HG03097 (cell line): ENCODE measurements around the gene TRIM37.
A peak's percentile ranks its signal among the peaks of the same experiment; 100 is the strongest.

Source experiments
- ATAC-seq: cut with Tn5 transposase; IDR thresholded peaks from one replicate; pipeline ENCODE4 v1.9.1; 2021; ENCODE audit not compliant: unreplicated experiment, low FRiP score

Gene TRIM37

GRCh38 chr17:59049798-59050197 lies 56.9 kb downstream of the TRIM37 start:
- ATAC-seq: no peak

DNA sequence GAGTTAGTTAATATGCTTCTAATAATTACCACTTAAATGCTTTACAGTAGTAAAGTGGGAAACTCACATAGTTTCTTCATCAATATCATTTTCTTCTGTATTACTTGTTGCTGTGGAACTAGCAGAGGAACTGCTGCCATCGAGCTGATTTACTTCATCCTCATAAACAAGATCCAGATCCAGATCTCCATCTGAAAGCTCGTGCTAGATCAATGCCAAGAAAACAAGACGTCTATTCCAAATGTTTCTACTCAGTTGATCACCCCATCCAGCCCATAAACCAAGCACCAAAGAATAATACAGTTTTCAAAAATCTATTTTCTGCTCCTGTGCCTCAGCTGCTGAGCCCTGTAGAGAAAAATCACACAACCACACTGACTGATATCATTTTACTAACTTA lies 59.1 kb downstream of the TRIM37 start:
- no peak for ATAC-seq

- no peak for ATAC-seq
Observed at GRCh38 chr17:59046192-59046591, 60.5 kb downstream of the TRIM37 start.

GRCh38 chr17:59038734-59039133 lies 67.9 kb downstream of the TRIM37 start:
- no peak for ATAC-seq

GRCh38 chr17:59037960-59038359 lies 68.7 kb downstream of the TRIM37 start:
- ATAC-seq: no peak

DNA sequence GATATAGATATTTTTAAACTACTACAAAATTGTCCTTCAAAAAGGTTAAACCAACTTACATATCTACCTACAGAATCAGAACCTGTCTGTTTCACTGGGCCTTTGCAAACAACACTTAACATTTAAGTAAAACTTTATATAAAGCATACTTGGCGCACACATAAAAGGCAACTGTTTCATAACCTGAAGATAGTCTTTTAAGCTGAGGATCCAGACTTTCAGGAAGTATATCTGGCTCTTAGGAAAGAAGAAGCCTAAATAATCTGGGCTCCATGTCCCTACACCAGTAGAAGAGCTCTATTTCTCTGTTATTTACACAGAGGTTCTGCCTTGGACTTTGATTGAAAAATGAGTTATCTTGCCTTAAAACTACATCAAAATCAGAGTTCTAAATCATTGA lies 75.9 kb downstream of the TRIM37 start:
- ATAC-seq: no peak

- ATAC-seq: no peak
Observed at GRCh38 chr17:59028328-59028727, 78.4 kb downstream of the TRIM37 start.

DNA sequence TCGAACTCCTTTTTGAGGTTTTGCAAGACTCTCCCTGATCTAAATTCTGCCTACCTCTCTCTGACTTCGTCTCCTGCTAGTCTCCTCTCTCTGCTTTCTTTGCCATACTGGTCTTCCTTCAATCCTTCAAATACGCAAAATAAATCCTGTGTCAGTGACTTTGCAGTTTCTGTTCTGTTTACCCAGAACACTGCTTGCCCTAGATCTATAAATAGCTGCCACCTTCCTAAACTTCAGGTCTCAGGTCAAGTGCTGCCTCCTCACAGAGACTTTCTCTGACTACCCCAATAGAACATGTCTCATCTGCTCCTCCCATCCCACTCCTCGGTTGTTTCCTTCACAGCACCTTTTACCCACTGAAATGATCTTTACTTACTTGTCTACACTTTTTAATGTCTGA lies 78.9 kb downstream of the TRIM37 start:
- no peak for ATAC-seq

- no peak for ATAC-seq
Observed at GRCh38 chr17:59026176-59026939, 80.3 kb downstream of the TRIM37 start.

GRCh38 chr17:59024916-59025315 lies 81.8 kb downstream of the TRIM37 start:
- no peak for ATAC-seq

DNA sequence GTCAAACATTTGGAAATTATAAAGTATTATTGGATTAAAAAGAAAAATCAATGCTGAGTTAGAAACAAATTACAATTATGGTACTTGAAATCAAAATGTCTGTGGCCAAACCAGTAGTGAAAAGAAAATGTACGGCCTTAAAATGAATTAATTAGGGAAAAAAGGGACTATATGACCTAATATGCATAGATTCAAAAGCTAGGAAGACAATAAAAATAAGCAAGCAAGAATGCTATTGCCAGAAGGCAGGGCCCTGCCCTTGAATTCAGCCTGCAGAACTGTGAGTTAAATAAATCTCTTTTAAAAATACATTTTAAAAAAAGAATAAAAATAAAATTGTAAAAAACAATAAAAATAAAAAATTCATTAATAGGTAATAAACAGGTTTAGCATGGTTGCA lies 88.7 kb downstream of the TRIM37 start:
- ATAC-seq: no peak

DNA sequence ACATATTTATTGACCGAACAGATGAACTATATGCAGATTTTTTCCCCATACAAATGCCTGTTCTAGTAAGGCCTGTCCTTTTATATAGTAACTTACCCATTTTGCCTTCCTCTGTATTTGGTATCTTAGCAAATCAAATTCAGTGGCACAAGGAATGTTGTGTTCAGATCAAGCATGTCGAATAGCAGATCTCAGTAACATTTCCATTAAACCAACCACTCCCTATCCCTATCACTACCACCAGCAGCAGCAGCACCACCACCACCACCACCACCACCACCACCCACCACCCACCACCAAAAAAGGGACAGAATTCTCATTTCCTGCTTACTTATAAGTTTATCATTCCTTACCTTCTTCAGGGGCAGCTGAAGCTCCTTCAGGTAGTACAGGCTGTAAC lies 94.7 kb downstream of the TRIM37 start:
- no peak for ATAC-seq

DNA sequence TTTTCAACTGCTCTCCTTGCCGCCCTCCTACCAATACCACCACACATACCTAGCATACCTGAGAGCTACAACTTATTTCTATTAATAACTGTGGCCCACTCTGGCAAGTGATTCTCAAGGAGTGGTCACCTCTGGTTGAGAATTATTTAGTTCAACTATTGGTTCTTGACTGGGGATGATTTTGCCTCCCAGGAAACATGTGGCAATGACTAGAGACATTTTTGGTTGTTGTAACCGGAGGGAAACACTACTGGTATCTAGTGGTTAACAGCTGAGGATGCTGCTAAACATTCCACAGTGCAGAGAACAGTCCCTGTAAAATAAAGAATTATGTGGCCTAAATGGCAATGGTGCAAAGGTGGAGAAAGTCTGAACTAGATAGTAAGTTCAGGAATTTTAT lies 96.7 kb downstream of the TRIM37 start:
- ATAC-seq: no peak

DNA sequence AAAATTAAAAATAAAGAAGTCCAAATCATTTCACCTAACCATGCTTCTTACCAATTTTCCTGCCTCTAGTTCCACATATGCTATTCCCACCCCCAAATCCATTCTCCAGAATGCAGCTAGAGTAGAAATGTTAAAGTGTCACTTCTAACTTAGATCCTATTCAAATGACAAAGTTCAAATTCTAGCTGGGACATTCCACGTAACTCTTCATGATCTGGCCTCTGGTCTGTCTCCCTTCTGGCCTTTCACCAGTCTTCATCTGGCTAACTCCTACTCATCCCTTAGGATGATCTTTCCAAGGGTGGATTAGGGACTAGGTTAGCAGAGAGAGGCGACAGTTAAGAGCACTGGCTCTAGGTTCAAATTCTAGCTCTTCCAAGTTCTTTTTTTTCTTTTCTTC lies 97.9 kb downstream of the TRIM37 start:
- ATAC-seq: no peak

DNA sequence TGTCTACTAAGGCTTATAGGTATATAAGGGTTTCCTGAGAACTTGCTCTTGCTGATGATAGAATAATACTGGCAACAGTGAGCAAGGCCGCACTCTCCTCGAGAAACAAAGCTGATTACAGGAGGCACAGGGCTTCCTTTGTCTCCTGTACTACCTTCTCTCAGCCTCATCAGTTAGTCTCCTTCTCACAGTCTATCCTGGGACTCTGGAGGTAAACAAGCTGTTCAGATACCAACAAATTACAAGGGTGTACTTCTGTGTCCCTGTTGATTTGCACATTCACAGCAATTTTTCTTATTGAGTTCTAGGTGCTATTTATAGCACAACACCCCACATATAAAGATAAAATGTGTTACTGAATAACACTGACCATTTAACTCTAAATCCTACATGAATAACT lies 98.7 kb downstream of the TRIM37 start:
- no peak for ATAC-seq

GRCh38 chr17:59004338-59005111 lies 102.2 kb downstream of the TRIM37 start:
- no peak for ATAC-seq

GRCh38 chr17:59003860-59004259 lies 102.8 kb downstream of the TRIM37 start:
- ATAC-seq: no peak

GRCh38 chr17:59002848-59003247 lies 103.8 kb downstream of the TRIM37 start:
- no peak for ATAC-seq

- ATAC-seq: no peak
Observed at GRCh38 chr17:59002126-59002525, 104.6 kb downstream of the TRIM37 start.

DNA sequence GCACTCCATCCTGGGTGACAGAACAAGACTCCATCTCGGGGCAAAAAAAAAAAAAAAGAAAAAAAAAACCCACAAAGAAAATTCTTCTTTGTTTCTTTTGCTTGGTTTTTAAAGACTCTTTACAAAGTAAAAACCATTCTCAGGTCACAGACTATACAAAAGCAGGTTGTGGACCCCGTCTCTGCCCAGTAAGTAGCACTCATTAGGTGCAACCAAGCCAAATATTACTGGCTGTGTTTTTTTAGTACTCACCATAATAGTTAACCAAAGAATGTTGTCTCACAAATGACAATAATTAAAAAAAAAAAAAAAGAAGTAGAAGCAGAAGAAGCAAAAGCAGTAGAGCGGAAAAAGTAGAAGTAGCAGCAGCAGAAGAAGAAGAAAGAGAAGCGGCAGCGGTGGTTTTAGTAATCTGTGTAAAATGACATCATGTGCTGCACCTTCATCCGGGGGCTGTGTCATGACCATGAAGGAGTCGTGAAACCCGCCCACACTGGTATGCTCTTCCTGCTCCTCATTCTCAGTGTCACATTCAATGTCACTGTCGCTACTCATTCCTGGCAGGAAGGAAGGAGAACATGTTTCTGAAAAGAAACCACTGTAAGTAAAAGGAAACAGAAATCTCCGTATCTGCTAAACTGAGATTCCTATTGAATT lies 105.4 kb downstream of the TRIM37 start:
- peak; percentile 68 for ATAC-seq

DNA sequence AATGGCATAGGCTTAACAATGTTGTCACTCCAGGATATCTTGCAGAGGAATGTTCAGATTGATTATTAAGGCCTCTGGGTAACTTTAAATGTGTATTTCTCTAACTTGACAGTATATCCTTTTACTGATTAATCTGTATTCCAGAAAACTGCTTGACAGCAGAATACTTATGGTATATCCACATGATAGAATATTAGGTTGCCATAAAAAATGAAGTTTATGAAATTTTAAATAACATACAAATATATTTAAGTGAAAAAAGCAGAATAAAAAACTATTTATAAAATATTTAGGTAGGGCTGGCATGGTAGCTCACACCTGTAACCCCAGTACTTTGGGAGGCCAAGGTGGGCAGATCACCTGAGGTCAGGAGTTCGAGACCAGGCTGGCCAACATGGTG lies 106.7 kb downstream of the TRIM37 start:
- ATAC-seq: no peak

DNA sequence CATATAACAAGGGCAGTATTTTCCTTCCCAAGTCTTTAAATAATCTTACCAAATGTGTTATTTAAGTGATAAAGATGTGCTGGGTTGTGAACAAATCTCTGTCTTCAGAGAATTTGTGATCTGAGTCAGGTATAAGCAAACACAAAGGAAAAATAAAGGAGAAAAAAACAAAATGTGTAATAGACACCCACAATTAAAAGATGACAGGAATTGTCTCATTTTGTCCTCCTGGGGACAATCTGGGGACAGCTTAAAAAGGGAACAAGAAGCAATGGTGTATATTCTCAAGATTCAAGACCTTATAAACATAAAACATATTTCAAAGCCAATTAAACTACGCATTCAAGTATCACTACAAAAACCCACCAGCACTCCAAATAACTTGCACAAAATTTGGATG lies 107.2 kb downstream of the TRIM37 start:
- ATAC-seq: no peak
